ENCODE measurements around the gene NLGN3.

DNA sequence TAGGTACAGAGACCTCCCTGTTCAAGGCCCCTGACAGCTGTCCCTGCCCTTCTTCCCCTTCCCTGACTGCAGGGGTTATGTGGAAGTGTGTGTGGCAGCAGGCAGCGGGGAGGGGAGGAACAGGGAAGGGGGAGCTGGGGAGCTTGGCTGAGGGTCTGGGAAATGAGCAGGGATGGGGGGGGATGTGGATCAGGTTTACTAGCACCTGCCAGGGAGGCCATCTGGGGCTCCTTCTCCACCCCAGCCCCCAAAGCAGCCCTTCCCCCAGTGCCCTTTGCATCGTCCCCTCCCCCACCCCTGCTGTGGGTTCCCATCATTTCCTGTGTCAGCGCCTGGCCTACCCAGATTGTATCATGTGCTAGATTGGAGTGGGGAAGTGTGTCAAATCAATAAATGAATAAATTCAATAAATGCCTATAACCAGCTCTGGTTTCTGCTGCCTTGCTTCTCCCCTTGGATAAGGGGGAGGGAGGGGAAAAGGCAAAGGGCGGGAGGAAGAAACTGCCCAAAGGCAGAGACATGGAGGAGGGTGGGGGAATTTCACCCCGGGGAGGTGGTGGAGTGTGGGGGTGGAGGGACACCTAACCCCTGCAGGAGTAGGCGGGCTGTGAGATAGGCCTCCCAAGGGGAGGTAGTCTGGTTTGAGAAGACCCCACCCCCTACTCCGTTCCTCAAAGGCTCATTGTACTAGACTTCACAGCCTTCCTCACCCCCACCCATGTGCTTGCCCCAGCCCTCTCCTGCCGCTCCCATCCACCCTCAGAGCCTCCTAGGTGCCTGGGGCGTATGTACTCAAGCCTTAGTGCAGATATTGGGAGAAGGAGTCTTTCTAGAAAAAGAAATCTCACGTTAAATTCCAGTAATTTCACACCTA is 41.3 kb upstream of the NLGN3 start:
- TF ChIP-seq, protein P1, sequence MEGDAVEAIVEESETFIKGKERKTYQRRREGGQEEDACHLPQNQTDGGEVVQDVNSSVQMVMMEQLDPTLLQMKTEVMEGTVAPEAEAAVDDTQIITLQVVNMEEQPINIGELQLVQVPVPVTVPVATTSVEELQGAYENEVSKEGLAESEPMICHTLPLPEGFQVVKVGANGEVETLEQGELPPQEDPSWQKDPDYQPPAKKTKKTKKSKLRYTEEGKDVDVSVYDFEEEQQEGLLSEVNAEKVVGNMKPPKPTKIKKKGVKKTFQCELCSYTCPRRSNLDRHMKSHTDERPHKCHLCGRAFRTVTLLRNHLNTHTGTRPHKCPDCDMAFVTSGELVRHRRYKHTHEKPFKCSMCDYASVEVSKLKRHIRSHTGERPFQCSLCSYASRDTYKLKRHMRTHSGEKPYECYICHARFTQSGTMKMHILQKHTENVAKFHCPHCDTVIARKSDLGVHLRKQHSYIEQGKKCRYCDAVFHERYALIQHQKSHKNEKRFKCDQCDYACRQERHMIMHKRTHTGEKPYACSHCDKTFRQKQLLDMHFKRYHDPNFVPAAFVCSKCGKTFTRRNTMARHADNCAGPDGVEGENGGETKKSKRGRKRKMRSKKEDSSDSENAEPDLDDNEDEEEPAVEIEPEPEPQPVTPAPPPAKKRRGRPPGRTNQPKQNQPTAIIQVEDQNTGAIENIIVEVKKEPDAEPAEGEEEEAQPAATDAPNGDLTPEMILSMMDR (IDR thresholded peaks at IDR 0.05): no peak
- TF ChIP-seq POLR2A (IDR thresholded peaks at IDR 0.05) (no peak), EP300 (IDR thresholded peaks at IDR 0.05) (no peak)

Data from tibial nerve (tissue), 4 donors.